GM19351 (cell line): ENCODE results near the gene ZNF618.

Experiments
- ATAC-seq: cut with Tn5 transposase; IDR thresholded peaks from one replicate; pipeline ENCODE4 v1.9.1; 2021; ENCODE audit warnings: mild to moderate bottlenecking, moderate library complexity; ENCODE audit not compliant: unreplicated experiment

Gene ZNF618

GRCh38 chr9:114092336-114092735 is 216.2 kb downstream of the ZNF618 start:
- ATAC-seq, result no peak

GRCh38 chr9:114093031-114093471 is 216.9 kb downstream of the ZNF618 start:
- ATAC-seq, result no peak

- no peak for ATAC-seq
Observed at GRCh38 chr9:114093761-114094505, 217.8 kb downstream of the ZNF618 start.

- ATAC-seq, result no peak
Observed at GRCh38 chr9:114094971-114095370, 218.9 kb downstream of the ZNF618 start.

- ATAC-seq, result no peak
Observed at GRCh38 chr9:114096041-114096511, 220.0 kb downstream of the ZNF618 start.

GRCh38 chr9:114096866-114097612 is 220.9 kb downstream of the ZNF618 start:
- ATAC-seq, result no peak

GRCh38 chr9:114097613-114098020 is 221.5 kb downstream of the ZNF618 start:
- no peak for ATAC-seq

- no peak for ATAC-seq
Observed at GRCh38 chr9:114098021-114098935, 222.2 kb downstream of the ZNF618 start.

- ATAC-seq, result no peak
Observed at GRCh38 chr9:114098936-114099668, 223.0 kb downstream of the ZNF618 start, which contains the start of gene KIF12. KIF12 (minus strand) TSS chr9:114099292; CDS start chr9:114099276, 16 bp downstream.

GRCh38 chr9:114099669-114100270 is 223.7 kb downstream of the ZNF618 start:
- no peak for ATAC-seq

GRCh38 chr9:114100536-114100935 is 224.4 kb downstream of the ZNF618 start:
- no peak for ATAC-seq

GRCh38 chr9:114102484-114102883 is 226.4 kb downstream of the ZNF618 start:
- no peak for ATAC-seq

GRCh38 chr9:114105236-114105635 is 229.1 kb downstream of the ZNF618 start:
- no peak for ATAC-seq
